Adrenal gland (tissue), 5 donors: ENCODE measurements around the gene HSPBAP1.

ENCODE experiments used
- CTCF ChIP-seq, 6 experiments: fragments of 450-650 bp in 4 of 6; fragments of 200-600 bp in 2 of 6; sonication (generic) in 1 of 6; IDR thresholded peaks; 1 replicate in 5 of 6; 2 replicates in 1 of 6; pipeline versions ENCODE4 v1.5.1 to v1.8.0; 2016 to 2021; ENCODE audit warnings: antibody characterized with exemption in 6 of 6, mild to moderate bottlenecking in 2 of 6, moderate library complexity in 1 of 6
- POLR2A ChIP-seq, 2 donors: fragments of 450-650 bp; IDR thresholded peaks; one replicate each; pipeline ENCODE4 v1.6.1; 2017; ENCODE audit warnings: antibody characterized with exemption in 2 of 2, mild to moderate bottlenecking in 2 of 2, moderate library complexity in 1 of 2
- donor health status: DM: no; HTN: no; CAD: no.

GRCh38 chr3:122799322-122799721 lies 5.7 kb upstream of the HSPBAP1 start:
- TF ChIP-seq CTCF (IDR thresholded peaks at IDR 0.05) (no peak), POLR2A (IDR thresholded peaks at IDR 0.05) (no peak)
